ENCODE measurements around the gene SDC3. TPM values are rescaled to one million over a fixed set of nuclear protein-coding genes. Genes with fewer than 3 reads are reported as not detected.
"Not testable (repeated sequence)": the region's sequence is repeated elsewhere in the genome, so short reads cannot be mapped to it uniquely, and the experiment has no call there.

The SDC3 gene
- total RNA-seq, 2 experiments from 2014 or later: 0.19 to 0.49 TPM

DNA sequence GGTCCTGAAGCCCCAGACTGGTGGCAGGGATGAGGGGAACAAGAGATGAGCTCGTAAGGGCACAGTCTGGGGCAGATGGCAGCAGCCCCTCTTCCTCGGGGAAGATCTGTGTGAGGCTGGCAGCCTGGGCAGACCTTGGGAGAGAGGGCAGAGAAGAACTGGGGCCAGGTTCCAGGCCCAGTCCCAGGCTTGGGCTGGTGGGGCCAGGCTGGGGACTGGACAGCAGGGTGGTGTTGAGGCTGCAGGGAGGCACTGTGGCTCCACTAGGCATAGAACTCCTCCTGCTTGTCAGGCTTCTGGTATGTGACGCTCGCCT, 35.7 kb downstream of the SDC3 start:
- CTCF ChIA-PET: no interaction called here
- H3K9me3 Mint-ChIP-seq: no peaks in the 10 kb centered on the region
- intact Hi-C loops (cut with micrococcal nuclease): no loop called here
- H3K27ac Mint-ChIP-seq: no peak overlapping the region
- H3K4me1 Mint-ChIP-seq (ENCODE audit: low read depth): no peaks in the 10 kb centered on the region
- no peaks in the 10 kb centered on the region for H3K36me3 Mint-ChIP-seq (ENCODE audit: low read depth)
- DNase-seq: no peak
- peaks cover 6% of the 10 kb centered on the region for H3K27me3 Mint-ChIP-seq (ENCODE audit: low read depth)
- H3K4me3 Mint-ChIP-seq: no peak overlapping the region

DNA sequence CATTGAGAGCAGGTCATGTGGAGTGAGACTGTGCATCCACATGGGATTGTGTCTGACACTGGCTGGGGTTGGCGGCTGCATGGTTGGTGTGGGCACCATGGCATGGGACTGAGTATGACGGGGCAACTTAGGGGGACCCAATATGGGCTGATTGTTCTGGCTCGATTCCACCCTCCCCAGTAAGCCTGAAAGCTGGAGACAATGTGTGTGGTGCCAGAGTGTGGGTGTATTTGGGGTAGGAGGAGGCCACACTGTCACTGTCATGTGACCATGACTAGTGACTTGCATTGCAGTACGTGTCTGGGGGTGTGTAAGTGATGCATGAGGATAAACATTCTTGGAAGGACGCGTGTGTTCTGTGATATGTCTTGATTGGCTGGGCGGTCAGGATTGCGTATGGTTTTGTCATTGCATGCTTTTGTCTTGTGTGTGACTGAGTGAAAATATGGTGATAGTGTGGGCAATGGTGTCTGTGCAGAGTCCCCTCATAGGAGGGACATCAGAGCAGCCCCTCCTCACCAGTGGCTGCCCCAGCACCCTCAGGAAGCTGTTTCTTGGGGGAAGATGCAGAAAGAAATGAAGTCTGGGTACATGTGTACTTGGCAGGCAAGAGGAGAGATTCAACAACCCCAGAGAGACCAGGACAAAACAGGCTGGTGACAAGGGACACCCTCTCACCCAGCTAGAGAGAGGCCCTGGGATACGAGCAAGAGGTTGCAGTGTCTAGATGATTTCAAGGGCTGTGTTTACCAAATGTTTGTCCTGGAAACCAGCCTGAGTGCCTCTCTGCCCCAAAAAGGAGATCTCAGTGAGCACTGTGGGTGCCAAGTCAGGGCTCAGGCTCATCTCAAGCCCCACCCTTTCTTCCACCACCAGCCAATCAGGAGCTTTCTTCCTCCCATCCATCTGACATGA, 36.3 kb downstream of the SDC3 start:
- Mint-ChIP-seq H3K9me3 (no peaks in the 10 kb centered on the region), H3K27me3 (ENCODE audit: low read depth) (peaks cover 3% of the 10 kb centered on the region), H3K4me1 (ENCODE audit: low read depth) (no peaks in the 10 kb centered on the region), H3K4me3 (no peak overlapping the region), H3K36me3 (ENCODE audit: low read depth) (no peaks in the 10 kb centered on the region), H3K27ac (no peak overlapping the region)
- intact Hi-C loops (cut with micrococcal nuclease): no loop called here
- DNase-seq: no peak
- CTCF ChIA-PET: no interaction called here

DNA sequence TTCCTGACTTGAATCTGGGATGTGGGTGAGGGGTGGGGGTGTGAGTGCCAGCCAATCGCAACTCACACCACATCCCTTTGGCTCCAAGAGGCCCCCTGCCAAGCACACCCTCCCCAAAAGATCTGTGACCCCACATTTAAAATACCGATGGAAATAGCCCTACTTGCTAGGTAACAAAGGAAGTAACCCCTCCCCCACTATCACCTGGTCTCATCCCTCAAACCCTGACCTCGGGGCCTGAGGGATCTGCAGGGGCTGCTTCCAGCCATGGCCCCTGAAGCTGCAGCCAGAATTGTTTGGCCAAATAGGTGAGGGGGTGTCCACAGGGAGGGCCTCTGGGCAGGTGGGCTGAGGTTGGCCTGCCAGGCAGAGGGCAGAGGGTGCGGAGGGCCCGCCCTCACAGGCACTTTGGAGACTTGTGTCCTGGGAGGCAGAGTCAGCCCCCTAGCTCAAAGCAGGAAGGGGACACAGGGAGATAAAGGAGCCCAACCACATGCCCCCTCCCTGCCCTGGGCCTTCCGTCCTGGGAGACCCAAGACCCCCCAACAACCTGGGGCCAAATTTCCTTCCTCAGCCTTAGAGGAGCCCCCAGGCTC, 37.2 kb downstream of the SDC3 start:
- peaks cover 2% of the 10 kb centered on the region for H3K27me3 Mint-ChIP-seq (ENCODE audit: low read depth)
- CTCF ChIA-PET: no interaction called here
- H3K4me1 Mint-ChIP-seq (ENCODE audit: low read depth): no peaks in the 10 kb centered on the region
- intact Hi-C loops (cut with micrococcal nuclease): no loop called here
- H3K9me3 Mint-ChIP-seq: no peaks in the 10 kb centered on the region
- no peak for DNase-seq
- no peaks in the 10 kb centered on the region for H3K36me3 Mint-ChIP-seq (ENCODE audit: low read depth)
- H3K4me3 Mint-ChIP-seq: no peak overlapping the region
- H3K27ac Mint-ChIP-seq: no peak overlapping the region

DNA sequence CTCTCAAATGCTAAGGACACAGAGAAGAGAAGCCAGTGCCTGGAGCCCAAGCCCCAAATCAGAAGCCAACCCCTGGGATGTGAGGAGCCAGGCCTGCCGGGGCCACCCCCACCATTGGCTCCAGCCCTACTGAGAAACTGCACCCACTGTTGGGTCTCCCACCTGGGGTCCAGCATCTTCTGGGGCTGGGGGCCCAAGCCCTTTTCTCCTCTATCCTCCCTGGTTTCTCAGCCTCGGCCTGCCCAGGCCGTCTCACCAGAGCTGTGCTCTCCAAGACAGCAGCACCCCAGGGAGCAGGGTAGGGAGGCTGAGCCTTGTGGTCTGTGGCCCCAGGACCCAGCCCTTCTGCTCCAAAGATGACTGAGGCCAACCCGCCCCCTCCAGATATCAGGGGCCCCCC, 37.9 kb downstream of the SDC3 start:
- CTCF ChIA-PET: no interaction called here
- H3K27ac Mint-ChIP-seq: no peak overlapping the region
- intact Hi-C loops (cut with micrococcal nuclease): no loop called here
- H3K4me1 Mint-ChIP-seq (ENCODE audit: low read depth): no peaks in the 10 kb centered on the region
- no peaks in the 10 kb centered on the region for H3K36me3 Mint-ChIP-seq (ENCODE audit: low read depth)
- no peaks in the 10 kb centered on the region for H3K9me3 Mint-ChIP-seq
- H3K4me3 Mint-ChIP-seq: no peak overlapping the region
- peaks cover 2% of the 10 kb centered on the region for H3K27me3 Mint-ChIP-seq (ENCODE audit: low read depth)
- no peak for DNase-seq

DNA sequence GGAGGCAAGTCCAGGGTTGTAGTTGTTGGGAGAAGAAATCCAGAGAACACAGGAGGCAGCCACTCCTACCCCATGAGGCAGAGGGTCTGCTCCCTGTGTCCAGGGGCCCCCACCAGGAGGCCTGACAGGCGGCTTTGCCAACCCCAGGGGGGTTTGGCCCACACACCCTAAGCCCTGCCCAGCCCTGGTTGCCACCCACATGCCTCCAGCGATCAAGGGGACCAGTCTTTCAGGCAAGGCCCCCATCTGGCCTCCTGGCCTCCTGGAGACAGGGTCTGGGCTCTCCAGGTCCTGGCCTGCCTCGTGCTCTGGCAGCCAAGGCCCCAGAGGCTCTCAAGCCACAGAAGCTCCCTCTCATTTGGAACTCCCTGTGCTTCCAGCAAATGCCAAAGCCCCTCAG, 38.5 kb downstream of the SDC3 start:
- no peak overlapping the region for H3K27ac Mint-ChIP-seq
- no peak overlapping the region for H3K4me3 Mint-ChIP-seq
- H3K27me3 Mint-ChIP-seq (ENCODE audit: low read depth): no peaks in the 10 kb centered on the region
- no peaks in the 10 kb centered on the region for H3K9me3 Mint-ChIP-seq
- intact Hi-C loops (cut with micrococcal nuclease): no loop called here
- no peaks in the 10 kb centered on the region for H3K36me3 Mint-ChIP-seq (ENCODE audit: low read depth)
- H3K4me1 Mint-ChIP-seq (ENCODE audit: low read depth): no peaks in the 10 kb centered on the region
- CTCF ChIA-PET: no interaction called here
- DNase-seq: no peak

DNA sequence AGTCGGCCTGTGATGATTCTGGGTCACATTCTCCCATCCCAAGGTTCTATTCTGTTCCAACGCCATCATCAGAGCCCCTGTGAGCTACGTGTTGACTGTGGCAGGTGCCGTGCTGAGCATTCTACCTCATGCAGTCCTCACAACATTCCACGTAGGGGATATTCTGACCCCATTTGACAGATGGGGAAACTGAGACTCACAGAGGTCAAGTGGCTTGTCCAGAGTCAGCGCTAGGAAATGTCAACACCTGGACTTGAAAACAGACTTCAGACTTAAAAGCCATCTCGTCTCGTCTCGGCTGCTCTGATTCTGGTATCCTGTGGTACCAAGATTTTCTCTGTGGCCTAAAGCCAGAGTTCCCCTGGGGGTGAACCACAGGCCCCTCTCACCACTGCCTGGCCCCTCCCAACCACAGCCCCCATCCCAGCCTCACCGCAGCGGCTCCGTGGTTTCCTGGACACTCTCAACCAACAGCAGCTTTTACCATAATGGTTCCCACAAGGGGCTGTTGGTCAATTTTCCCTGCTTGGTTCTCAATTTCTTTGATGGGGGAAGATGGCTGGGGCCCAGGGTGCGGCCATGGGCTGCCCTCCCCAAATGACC, 39.6 kb downstream of the SDC3 start:
- no peak for DNase-seq
- CTCF ChIA-PET: interaction anchor here (1.5 kb wide), 1 partner anchor 67 kb away, joined by 6 read pairs; no protein-coding TSS in a partner anchor
- H3K9me3 Mint-ChIP-seq: no peaks in the 10 kb centered on the region
- no peak overlapping the region for H3K4me3 Mint-ChIP-seq
- no peaks in the 10 kb centered on the region for H3K36me3 Mint-ChIP-seq (ENCODE audit: low read depth)
- no peaks in the 10 kb centered on the region for H3K4me1 Mint-ChIP-seq (ENCODE audit: low read depth)
- intact Hi-C loops (cut with micrococcal nuclease): no loop called here
- H3K27ac Mint-ChIP-seq: no peak overlapping the region
- no peaks in the 10 kb centered on the region for H3K27me3 Mint-ChIP-seq (ENCODE audit: low read depth)

DNA sequence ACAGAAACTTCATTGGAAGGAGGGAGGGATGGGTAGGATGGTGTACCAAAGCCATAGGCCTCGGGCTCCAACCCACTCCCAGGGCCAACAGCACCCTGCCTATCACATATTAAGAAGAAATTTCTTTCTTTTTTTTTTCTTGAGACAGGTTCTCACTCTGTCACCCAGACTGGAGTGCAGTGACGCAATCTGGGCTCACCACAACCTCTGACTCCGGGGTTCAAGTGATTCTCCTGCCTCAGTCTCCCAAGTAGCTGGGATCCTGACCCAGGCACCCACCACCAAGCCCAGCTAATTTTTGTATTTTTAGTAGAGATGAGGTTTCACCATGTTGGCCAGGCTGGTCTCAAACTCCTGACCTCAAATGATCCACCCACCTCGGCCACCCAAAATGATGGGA, 40.5 kb downstream of the SDC3 start:
- DNase-seq; H3K4me1 Mint-ChIP-seq (ENCODE audit: low read depth); H3K36me3 Mint-ChIP-seq (ENCODE audit: low read depth); H3K4me3 Mint-ChIP-seq; H3K27me3 Mint-ChIP-seq (ENCODE audit: low read depth); H3K27ac Mint-ChIP-seq; H3K9me3 Mint-ChIP-seq; intact Hi-C loops (cut with micrococcal nuclease): not testable (repeated sequence)
- CTCF ChIA-PET: interaction anchor here (1.5 to 1.6 kb wide), 2 partner anchors 43 to 66 kb away, joined by 3 to 6 read pairs; no protein-coding TSS in a partner anchor

DNA sequence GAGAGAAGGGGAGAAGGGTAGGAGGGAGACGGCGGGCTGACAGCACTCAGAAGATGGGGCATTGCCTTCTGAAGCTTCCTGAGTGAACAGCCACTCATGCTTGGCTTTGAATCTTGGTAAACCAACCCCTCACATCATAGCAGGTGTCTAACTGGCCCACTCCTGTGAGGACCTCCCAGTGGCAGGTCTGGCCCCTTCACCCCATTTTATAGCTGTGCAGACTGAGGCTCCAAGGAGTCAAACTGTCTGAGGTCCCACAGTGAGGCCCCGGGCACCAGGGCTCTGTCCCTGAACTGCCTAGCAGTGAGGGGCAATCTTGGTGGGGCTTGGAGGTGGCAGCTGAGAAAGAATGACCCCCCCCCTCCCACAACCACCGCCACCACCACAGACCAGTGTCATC, 41.0 kb downstream of the SDC3 start:
- no peak for DNase-seq
- Mint-ChIP-seq H3K4me1 (ENCODE audit: low read depth) (no peaks in the 10 kb centered on the region), H3K4me3 (no peak overlapping the region), H3K36me3 (ENCODE audit: low read depth) (no peaks in the 10 kb centered on the region), H3K27ac (no peak overlapping the region), H3K27me3 (ENCODE audit: low read depth) (no peaks in the 10 kb centered on the region), H3K9me3 (no peaks in the 10 kb centered on the region)
- CTCF ChIA-PET: interaction anchor here (0.6 to 2.1 kb wide), 4 partner anchors 43 to 355 kb away, joined by 3 to 8 read pairs (median 4); no protein-coding TSS in a partner anchor
- intact Hi-C loops (cut with micrococcal nuclease): no loop called here

DNA sequence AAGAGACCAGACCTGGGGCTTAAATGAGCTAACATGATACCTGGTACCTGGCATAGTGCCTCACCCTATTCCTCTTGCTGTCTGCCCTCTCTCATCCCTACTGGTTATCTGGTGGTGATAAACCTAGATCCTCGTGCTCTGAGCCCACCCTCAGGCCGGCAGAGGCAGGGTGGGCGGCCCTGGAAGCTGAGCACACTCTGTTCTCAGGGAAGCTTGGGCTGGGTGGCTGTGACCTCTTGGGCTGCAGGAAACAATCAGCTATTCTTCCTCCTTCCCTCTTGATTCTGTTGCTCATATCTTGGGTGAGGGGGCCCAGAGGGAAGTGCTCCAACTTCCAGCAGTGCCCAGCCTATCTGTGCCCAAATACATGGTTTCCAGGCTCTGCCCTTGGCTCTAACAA, 42.0 kb downstream of the SDC3 start:
- H3K4me3 Mint-ChIP-seq: no peak overlapping the region
- no peaks in the 10 kb centered on the region for H3K9me3 Mint-ChIP-seq

DNA sequence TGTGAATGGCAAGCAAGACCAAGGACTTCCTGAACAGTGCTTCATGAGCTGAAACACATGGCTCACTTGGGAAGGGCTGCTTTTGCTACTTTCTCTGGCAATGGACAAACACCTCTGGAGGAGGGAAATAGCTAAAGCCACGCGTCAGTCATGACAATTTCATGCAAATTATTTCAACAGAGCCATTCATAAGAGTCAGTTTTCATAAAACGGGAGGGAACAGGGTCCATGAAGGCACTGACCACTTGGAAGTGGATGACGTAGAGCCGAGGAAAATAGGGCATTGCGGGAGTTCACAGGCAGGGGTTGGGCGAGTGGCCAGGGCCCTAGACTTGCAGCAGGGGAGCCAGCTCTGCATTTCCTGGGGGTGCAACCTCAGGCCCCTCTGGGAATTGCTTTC, 43.9 kb downstream of the SDC3 start:
- Mint-ChIP-seq H3K36me3 (ENCODE audit: low read depth) (no peaks in the 10 kb centered on the region), H3K4me1 (ENCODE audit: low read depth) (no peaks in the 10 kb centered on the region), H3K27me3 (ENCODE audit: low read depth) (no peaks in the 10 kb centered on the region), H3K4me3 (no peak overlapping the region), H3K9me3 (no peaks in the 10 kb centered on the region), H3K27ac (no peak overlapping the region)
- DNase-seq: no peak
- CTCF ChIA-PET: interaction anchor here (0.6 kb wide), 1 partner anchor 1562 kb away, joined by 4 read pairs; no protein-coding TSS in a partner anchor
- intact Hi-C loops (cut with micrococcal nuclease): no loop called here

More for the DNA sequence above, 42.0 kb downstream of the SDC3 start:
- CTCF ChIA-PET: interaction anchor here (1.6 to 2.1 kb wide), 2 partner anchors 44 to 65 kb away, joined by 3 to 8 read pairs; no protein-coding TSS in a partner anchor
- DNase-seq: no peak
- H3K27ac Mint-ChIP-seq: no peak overlapping the region
- H3K4me1 Mint-ChIP-seq (ENCODE audit: low read depth): no peaks in the 10 kb centered on the region
- no peaks in the 10 kb centered on the region for H3K27me3 Mint-ChIP-seq (ENCODE audit: low read depth)
- H3K36me3 Mint-ChIP-seq (ENCODE audit: low read depth): no peaks in the 10 kb centered on the region
- intact Hi-C loops (cut with micrococcal nuclease): no loop called here

DNA sequence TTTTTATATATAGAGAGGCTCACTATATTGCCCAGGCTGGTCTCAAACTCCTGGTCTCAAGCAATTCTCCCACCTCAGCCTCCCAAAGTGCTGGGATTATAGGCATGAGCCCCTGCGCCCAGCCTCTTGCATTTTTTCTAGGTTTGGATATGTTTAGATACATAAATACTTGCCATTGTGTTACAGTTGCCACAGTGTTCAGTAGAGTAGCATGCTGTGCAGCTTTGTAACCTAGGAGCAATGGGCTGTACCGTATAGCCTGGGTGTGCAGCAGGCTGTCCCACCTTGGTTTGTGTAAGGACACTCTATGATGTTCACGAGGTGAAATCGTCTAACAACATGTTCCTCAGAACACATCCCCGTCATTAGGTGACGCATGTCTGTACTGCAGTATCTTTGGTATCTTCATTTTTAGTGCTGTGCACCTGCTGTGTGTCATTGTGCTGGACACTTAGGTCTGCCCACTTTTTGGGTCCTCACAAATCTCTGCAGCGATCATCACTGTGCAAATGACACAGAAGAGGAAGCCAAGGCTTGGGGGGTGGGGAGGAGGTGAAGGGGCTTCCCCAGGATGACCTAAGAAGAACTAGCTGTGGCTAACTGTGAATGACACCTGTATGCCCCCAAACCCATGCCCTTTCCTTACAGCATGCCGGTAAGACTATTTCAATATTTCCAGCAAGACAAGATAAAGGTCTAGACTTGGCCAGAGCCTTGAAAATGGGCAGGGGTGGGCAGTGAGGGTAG, 44.5 kb downstream of the SDC3 start:
- intact Hi-C loops (cut with micrococcal nuclease): no loop called here
- no peak overlapping the region for H3K4me3 Mint-ChIP-seq
- no peaks in the 10 kb centered on the region for H3K9me3 Mint-ChIP-seq
- no peak overlapping the region for H3K27ac Mint-ChIP-seq
- no peaks in the 10 kb centered on the region for H3K27me3 Mint-ChIP-seq (ENCODE audit: low read depth)
- H3K36me3 Mint-ChIP-seq (ENCODE audit: low read depth): no peaks in the 10 kb centered on the region
- CTCF ChIA-PET: interaction anchor here (0.6 to 1.6 kb wide), 2 partner anchors 63 to 1561 kb away, joined by 4 read pairs; no protein-coding TSS in a partner anchor
- no peak for DNase-seq
- no peaks in the 10 kb centered on the region for H3K4me1 Mint-ChIP-seq (ENCODE audit: low read depth)

DNA sequence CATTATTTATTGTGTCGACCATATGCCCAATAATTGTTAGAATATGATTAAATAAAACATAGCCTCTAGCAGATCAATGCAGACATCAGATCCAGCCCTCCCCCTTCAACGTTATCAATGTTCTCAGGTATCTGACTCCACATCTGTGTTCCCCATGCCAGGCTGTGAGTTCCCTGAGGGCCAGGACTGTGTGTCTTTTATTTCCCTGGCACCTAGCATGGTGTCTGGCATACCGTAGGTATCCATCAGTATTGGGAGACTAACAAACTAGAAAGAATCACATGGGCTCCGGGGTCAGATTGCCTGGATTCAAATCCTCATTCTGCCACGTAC, 48.3 kb downstream of the SDC3 start:
- H3K4me3 Mint-ChIP-seq: no peak overlapping the region
- CTCF ChIA-PET: no interaction called here

More for the DNA sequence above, 48.3 kb downstream of the SDC3 start:
- H3K36me3 Mint-ChIP-seq (ENCODE audit: low read depth): no peaks in the 10 kb centered on the region
- no peak overlapping the region for H3K27ac Mint-ChIP-seq
- intact Hi-C loops (cut with micrococcal nuclease): no loop called here
- no peak for DNase-seq
- no peaks in the 10 kb centered on the region for H3K4me1 Mint-ChIP-seq (ENCODE audit: low read depth)
- no peaks in the 10 kb centered on the region for H3K9me3 Mint-ChIP-seq
- H3K27me3 Mint-ChIP-seq (ENCODE audit: low read depth): no peaks in the 10 kb centered on the region
